Right renal pelvis (tissue), 4 donors: Measurements from ENCODE around the gene HMGA1. TPM values are rescaled to one million over a fixed set of nuclear protein-coding genes. Genes with fewer than 3 reads are reported as not detected.

Experiments
- DNase-seq, 4 donors: peaks; one replicate each; pipeline ENCODE4 v3.0.0-alpha.2; 2013; ENCODE audit warnings: low read depth in 4 of 4, low spot score in 3 of 4, missing footprints in 1 of 4
- polyA plus RNA-seq, 4 donors: library from polyadenylated mRNA; unstranded; fragments of 120-200 nt; gene quantifications; one replicate each; pipeline ENCODE4 v1.2.1, GENCODE V29; 2013; ENCODE audit not compliant: insufficient read length in 4 of 4

Gene HMGA1, protein sequence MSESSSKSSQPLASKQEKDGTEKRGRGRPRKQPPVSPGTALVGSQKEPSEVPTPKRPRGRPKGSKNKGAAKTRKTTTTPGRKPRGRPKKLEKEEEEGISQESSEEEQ
- polyA plus RNA-seq = 100 to 1,000 TPM; 113 to 160 (median 128) TPM

DNA sequence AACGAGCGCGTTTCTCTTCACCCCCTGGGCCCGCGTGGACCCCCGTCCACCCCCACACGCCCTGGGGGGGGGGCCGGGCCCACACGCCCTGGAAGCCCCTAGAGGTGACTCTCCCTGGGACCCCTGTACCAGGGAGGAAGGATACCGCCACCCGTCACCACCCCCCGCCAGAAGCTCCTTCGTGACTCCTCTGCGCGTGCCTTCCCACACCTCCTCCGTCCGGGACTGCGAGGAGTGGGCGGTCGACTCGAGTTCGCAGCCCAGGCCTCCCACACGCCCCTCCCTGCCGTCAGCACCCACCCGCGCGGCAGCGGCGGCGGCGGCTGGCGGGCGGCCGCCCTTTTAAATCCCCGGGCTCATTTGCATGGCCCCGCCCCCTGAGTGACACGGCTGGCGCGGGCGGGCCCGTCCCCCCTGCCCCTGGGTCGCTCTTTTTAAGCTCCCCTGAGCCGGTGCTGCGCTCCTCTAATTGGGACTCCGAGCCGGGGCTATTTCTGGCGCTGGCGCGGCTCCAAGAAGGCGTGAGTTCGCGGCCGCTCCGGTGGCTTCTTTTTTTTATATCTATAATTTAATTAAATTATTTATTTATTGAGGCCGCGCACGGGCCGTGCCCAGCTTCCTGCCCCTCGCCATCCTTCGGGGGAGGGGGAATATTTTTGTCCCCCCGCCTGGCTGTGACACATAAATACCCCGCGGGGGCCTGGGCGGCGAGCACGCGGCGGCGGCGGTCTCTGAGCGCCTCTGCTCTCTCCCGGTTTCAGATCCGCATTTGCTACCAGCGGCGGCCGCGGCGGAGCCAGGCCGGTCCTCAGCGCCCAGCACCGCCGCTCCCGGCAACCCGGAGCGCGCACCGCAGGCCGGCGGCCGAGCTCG is at the start of gene HMGA1:
Gene HMGA1 (plus strand): TSS at position 431 of the 873 bp plus-strand sequence. CDS start 3,908 bp downstream, outside the sequence.
- DNase-seq = peak; percentile 65 to 77 (median 72)

DNA sequence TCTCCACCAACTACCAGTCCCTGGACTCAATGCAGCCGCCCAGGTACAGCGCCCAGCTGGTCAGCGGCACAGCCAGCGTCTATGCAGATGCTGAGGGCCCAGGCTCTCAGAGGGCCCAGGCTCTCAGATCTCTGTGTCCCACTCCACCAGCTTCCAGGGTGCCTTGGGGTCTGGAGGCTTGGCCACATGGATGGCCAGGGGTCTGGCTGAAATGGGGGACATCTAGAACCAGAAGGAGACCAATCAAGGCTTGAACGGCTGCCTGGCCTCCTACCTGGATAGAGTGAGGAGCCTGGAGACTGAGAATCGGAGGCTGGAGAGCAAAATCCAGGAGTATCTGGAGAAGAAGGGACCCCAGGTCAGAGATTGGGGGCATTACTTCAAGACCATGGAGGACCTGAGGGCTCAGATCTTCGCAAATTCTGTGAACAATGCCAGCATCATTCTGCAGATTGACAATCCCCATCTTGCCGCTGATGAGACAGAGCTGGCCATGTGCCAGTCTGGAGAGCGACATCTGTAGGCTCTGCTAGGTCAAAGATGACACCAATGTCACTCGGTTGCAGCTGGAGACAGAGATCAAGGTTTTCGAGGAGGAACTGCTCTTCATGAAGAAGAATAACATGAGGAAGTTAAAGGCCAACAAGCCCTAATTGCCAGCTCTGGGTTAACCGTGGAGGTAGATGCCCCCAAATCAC is 46.7 kb upstream of the HMGA1 start:
- DNase-seq = no peak

DNA sequence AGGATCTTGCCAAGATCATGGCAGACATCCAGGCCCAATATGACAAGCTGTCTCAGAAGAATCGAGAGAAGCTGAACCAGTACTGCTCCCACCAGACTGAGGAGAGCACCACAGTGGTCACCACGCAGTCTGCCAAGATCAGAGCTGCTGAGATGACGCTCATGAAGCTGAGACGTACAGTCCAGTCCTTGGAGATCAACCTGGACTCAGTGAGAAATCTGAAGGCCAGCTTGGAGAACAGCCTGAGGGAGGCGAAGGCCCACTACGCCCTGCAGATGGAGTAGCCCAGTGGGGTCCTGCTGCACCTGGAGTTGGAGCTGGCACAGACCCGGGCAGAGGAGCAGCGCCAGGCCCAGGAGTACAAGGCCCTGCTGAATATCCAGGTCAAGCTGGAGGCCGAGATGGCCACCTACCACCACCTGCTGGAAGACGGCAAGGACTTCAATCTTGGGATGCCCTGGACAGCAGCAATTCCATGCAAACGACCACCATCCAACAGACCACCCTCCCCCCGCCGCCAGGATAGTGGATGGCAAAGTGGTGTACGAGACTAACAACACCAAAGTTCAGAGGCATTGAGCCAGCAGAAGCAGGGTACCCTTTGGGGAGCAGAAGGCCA is 46.1 kb upstream of the HMGA1 start:
- no peak for DNase-seq

DNA sequence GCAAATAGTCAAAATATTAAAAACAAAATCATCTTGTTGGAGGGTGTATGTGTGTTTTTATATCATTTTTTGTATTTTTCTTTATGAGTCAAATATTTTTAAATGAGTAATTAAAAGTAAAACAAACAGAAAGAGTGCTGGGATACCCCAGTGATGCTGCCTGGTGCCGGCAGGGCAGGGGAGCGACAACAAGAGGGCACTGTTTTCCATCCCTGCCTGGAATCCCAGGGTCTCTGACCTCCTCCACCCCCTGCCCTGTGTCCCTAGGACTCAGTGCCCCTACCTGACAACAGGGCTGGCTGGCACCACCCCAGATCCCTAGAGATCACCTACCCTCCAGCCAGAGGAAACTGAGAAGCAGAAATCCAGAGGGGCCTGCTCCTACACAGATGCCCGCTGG is 41.9 kb upstream of the HMGA1 start:
- DNase-seq = no peak

DNA sequence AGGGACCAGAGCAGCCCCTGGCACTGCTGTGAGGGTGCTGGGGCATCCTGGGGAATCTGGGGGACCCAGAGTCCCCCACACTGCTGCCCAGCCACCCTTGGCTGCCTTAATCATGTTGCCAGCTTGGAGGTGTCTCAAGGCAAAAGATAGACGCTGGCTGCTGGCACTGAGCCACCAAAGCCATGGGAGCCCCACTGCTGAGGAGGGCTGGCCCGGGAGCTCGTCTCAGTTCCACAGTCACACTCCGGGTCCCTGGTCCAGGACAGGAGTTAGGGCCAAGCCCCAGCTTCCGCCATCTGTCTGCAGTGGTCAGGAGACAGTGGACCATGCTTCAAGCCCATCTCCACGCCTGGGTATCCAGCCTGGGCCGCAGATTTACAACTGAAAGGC is 41.0 kb upstream of the HMGA1 start:
- DNase-seq = no peak

DNA sequence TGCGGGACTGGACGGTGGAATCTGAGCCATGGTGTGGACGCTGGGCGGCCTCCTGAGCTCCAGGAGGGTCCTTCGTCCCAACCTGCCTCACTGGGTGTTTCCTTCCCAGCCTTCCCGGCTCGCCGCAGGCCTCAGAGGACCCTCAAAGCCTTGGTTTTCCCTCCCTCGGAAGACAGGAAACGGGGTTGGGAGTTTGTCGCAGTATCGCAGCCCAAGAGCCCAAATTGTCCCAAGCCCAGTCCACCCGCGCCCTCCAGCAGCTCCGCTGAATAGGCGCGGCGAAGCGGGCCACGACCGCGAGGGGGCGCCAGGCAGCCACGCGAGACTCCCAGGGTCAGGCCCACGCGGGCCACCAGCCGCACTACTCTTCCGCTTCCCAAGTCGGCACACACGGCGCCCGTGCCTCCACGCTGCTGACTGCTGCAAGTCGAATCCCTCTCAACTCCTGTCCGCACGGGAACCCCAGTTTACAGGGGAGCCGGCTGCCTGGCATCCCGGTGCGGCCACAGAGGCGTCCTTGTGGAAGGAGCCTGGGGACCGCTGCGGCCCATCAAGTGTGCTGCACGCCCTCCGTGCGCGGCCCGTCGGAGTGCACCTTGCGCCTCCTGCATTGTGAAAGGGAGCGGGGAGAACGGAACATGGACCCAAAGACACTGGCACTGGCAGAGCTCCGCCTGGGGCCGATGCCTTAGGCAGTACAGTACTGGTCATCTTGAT is 40.4 kb upstream of the HMGA1 start:
- DNase-seq = peak; percentile 49 to 64 (median 52)

DNA sequence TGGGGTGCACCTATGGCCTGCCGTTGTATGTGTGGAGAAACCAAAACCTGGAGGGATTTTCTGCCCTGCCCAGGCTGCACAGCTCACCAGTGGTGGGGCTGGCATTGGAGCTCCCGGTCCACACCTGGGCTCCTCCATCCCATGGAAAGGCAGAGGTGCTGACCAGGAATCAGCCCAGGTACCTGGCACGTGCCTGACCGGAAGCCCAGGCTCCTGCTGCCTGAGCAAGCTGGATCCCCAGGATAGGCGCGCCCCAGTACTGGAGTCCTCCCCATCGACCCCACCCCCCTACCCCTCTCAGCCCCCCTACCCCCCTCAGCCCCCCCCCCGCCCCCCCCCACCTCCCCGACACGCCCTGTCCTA is 39.9 kb upstream of the HMGA1 start:
- DNase-seq = no peak

DNA sequence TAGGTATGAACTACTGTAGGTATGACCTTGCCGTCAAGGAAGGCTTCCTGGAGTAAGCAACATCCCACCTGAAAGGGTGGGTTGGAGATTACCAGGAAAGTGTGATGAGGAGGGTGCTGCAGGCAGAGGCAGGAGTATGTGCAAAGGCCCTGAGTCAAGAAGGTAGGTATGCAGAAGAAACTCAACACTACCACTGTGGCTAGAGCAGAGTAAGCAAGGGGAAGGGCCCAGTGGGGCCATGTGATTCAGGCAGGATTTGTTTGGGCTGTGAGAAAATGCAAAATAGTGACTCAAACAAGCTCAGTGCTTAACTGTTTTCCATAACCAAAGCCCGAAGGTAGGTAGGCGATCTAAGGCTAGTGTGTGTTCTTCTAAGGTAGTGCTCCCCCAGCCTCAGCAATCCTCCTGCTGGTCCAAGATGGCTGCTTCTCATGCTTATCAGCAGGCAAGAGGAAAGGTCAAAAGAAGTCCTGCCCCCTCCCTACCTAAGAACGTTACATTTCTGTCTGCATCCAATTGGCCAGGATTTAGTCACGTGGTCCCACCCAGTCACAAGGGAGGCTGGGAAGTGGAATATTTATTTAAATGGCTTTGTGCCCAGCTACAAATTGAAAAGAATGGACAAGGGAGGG is 36.2 kb upstream of the HMGA1 start:
- no peak for DNase-seq

DNA sequence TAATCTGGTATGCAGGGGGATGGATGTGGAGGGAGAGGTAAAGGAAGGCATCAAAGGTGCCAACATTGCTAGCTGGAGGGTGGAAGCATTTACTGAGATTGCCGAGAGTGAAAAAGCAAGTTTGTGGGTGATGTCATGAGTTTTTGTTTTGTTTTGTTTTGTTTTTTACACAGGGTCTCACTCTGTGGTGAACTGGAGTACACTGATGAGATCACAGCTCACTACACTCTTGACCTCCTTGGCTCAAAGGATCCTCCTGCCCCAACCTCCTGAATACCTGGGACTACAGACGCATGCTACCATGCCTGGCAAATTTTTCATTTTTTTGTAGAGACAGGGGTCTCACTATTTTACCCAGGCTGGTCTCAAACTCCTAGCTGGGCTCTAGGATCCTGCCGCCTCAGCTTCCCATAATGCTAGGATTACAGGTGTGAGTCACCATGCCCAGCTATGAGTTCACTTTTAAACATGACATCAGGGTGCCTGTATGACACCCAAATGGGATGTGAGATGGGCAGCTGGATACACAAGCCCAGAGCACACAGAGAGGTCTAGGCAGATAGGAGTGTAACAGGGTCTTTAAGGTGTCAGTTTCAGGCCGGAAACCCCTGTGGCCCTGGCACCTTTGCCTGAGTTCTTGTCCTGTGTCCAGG is 35.1 kb upstream of the HMGA1 start:
- DNase-seq = no peak

DNA sequence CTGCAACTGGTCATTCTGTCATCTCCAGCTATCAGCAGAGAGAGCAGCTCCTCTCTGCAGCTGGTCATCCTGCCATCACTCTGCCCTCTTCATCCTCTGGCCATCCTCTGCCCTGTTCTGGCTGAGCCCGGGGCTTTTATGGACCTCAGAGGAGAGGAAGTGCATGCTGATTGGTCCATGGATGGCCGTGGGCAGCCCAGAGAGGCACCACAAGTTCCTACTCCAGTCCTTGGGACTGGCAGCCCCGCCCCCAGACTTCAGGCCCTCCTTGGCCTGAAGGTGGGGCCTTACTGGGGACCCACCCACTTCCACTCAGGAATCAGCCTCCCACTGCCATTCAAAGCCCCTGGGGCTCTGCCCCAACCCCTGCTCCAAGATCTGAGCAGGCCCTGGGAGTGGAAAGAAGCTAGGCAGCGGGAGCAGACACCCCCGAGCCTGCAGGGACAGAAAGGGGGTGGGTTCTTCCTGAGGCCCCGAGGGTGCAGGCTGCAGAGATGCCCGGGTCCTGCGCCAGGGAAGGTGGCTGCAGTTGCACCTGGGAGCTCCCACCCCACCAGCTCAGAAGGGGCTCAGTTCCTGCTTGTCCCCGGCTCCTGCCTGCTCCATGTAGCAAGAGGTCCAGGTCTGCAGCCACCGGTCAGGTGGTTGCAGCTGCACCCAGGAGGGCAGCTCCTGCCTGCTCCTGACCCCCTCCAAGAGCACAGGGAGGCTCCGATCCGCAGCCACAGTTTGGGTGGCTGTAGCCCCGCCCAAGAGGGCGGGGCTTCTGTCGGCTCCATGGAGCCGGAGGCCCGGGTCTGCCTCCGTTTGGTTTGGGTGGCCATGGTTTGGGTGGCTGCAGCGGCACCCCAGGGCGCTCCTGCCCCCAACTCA is 34.1 kb upstream of the HMGA1 start:
- DNase-seq = no peak

DNA sequence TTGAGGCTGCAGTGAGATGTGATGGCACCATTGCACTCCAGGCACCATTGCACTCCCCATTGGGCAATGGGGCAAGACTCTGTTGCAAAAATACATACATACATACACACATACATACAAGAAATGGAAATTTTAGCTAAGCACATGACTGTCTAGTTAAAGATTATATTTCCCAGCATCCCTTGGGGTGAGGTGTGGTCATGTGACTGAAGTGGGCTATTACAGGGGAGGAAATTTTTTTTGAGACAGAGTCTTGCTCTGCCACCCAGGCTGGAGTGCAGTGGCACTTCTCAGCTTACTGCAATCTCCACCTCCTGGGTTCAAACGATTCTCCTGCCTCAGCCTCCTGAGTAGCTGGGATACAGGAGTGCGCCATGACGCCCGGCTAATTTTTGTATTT is 32.0 kb upstream of the HMGA1 start:
- DNase-seq = no peak

DNA sequence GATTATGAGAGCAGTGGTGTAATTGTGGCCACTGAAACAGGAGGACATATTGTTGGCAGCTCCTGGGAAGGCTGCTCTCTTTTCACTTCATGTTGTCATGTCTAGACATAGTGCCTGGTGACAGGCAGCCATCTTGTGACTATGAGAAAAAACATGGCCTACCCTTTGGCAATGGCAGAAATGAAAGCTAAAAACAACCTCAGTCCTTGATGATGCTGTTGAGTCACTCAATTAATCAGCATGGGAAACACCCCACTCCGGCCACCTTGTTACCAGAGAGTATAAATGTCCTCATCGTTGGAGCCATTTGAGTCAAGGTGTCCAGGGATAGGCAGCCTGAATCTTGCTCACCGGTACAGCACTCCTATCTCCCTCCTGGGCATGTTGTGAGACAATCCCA is 31.2 kb upstream of the HMGA1 start:
- no peak for DNase-seq

DNA sequence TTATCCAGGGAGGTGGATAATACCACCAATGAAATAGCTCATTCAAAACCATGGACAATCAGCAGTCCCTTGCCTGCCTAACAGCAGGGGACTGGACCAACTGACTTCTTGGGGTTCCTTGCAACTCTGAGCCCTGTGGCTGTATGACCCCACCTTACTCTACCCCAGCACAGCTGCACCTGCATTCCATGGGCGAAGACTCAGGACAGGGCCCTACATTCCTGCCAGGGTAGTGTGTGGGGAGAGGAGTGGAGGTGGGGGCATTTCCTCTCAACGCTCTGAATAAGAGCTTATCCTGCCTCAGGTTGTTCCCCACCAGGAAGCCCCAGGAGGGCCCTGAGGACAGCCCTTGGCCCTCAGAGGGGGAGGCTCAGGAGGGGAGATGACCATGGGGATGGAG is 30.8 kb upstream of the HMGA1 start:
- DNase-seq = no peak

DNA sequence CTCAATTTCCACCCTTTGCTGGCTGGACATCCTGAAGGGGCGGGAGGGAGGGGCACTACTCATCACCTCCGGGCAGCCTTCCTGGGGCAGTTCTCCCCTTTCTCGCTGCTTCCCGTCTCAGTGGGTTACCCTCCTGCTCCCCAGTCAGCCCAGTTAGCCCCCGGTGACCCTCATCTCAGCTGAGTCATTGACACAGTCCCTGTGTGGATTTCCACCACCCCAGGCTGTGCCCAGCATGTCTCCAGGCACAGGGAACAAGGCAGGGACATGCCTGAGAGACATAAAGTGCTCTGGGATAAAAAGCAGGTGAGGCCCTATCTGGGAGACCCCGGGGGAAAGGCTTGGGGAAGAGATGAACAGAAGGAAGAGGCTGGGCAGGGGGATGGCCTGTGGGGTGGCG is 29.9 kb upstream of the HMGA1 start:
- no peak for DNase-seq

DNA sequence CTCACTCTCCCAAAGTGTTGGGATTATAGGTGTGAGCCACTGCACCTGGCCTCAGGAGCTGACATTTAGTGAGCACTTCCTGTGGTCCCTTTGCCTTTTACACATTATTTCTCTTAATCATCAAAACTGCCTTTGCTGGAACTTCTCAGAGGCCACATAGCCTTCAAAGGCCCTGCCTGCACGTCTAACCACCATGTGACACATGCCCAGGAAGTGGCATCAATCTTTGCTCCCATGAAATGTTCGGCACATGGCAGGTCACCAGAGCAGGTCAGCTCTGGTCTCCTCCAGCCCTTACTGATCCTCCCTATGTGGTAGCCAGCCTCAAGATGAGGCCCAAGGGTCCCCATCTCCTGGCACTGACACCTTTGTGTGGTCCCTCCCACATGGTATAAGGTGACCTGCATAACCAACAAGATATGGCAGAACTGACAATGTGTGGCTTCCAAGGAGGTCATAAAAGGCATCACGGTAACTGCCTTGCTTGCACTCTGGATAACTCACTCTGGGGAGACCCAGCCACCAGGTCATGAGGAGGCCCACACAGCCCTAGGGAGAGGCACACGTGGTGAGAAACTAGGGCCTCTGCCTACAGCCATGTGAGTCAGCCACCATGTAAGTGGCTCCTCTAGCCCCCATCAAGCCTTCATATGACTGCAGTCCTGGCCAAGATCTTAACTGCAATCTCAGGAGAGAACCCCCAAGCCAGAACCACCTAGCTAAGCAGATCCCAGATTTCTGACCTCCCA is 28.8 kb upstream of the HMGA1 start:
- DNase-seq = no peak

DNA sequence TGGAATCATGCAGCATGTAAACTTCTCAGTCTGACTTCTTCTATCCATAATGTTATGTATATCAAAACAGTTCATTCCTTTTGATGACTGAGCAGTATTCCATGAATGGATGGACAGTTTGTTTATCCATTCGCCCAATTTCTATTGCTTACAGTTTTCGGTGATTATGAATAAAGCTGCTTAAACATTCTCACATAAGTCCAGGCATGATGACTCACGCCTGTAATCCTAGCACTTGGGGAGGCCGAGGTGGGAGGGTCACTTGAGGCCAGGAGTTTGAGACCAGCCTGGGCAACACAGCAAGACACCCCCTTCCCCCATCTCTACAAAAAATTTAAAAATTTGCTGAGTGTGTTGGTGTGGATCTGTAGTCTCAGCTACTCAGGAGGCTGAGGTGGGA is 22.9 kb upstream of the HMGA1 start:
- DNase-seq = no peak

DNA sequence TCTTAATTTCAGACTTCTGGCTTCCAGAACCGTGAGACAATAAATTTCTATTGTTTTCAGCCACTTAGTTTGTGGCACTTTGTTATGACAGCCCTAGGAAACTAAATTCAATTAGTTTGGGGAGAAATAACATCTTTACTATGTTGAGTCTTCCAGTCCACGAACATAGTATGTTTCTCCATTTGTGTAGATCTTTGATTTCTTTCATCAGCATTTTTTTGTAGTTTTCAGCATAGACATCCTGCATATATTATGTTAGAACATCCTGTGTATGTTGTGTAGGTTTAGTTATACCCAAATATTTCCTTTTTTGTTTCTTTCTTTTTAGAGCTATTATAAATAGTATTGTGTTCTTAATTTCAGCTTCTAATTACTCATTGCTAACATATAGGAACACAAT is 18.0 kb upstream of the HMGA1 start:
- DNase-seq = no peak

DNA sequence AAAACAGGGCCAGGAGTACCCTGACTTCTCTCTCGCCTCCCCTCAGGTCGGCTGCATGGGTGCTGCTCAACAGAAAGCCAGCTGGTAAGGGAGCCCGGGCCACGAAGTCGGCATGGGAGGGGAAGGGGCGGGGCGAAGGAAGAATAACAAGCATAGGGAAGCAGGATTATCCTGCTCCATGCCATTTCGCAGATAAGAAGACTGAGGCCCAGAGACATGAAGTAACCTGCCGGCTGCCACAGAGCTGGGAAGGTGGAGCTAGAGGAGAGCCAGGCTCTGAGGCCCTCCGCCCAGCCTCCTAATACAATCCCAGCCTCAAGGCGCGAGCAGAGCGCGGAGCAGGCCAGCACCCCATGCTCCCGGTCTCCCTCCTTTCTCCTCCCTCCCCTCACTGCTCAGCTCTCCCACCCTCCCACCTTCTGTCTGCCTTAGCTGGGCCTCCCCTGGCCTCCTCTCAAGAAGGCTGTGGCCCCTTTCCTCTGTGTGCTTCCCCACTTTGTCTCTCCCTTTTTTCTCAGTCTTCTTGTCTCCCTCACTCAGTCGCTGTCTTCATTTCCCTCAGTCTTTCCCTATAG is 13.2 kb upstream of the HMGA1 start:
- no peak for DNase-seq
